GM19372 (cell line): Measurements from ENCODE around the gene USP17L17.
"Not testable (repeated sequence)": the region's sequence is repeated elsewhere in the genome, so short reads cannot be mapped to it uniquely, and the experiment has no call there.

Source experiments
- ATAC-seq: cut with Tn5 transposase; IDR thresholded peaks from one replicate; pipeline ENCODE4 v1.9.1; 2021; ENCODE audit warnings: mild to moderate bottlenecking, low read depth, moderate library complexity; ENCODE audit not compliant: unreplicated experiment

Gene USP17L17

GRCh38 chr4:9243579-9243978 lies at the start of gene USP17L17:
Gene USP17L17 (plus strand): TSS chr4:9243879. CDS start chr4:9243879, 0 bp downstream.
- not testable (repeated sequence) for ATAC-seq

GRCh38 chr4:9210357-9210756 lies 33.3 kb upstream of the USP17L17 start, which contains the start of gene USP17L10:
Gene USP17L10 (plus strand): TSS chr4:9210657. CDS start chr4:9210657, 0 bp downstream.
- not testable (repeated sequence) for ATAC-seq

- ATAC-seq = not testable (repeated sequence)
Observed at GRCh38 chr4:9214701-9215100, 29.0 kb upstream of the USP17L17 start.

GRCh38 chr4:9215105-9215504 lies 28.6 kb upstream of the USP17L17 start, which contains the start of gene USP17L11:
Gene USP17L11 (plus strand): TSS chr4:9215405. CDS start chr4:9215405, 0 bp downstream.
- ATAC-seq = not testable (repeated sequence)

- ATAC-seq = not testable (repeated sequence)
Observed at GRCh38 chr4:9219852-9220251, 23.8 kb upstream of the USP17L17 start, which contains the start of gene USP17L12. Gene USP17L12 (plus strand): TSS chr4:9220152. CDS start chr4:9220152, 0 bp downstream.

- not testable (repeated sequence) for ATAC-seq
Observed at GRCh38 chr4:9224596-9224995, 19.1 kb upstream of the USP17L17 start, which contains the start of gene USP17L13. Gene USP17L13 (plus strand): TSS chr4:9224896. CDS start chr4:9224896, 0 bp downstream.

- not testable (repeated sequence) for ATAC-seq
Observed at GRCh38 chr4:9230249-9230648, 13.4 kb upstream of the USP17L17 start.

GRCh38 chr4:9234085-9234484 lies 9.6 kb upstream of the USP17L17 start, which contains the start of gene USP17L15:
Gene USP17L15 (plus strand): TSS chr4:9234385. CDS start chr4:9234385, 0 bp downstream.
- ATAC-seq = not testable (repeated sequence)

GRCh38 chr4:9238461-9238860 lies 5.2 kb upstream of the USP17L17 start:
- ATAC-seq = not testable (repeated sequence)

- not testable (repeated sequence) for ATAC-seq
Observed at GRCh38 chr4:9247953-9248680, 4.4 kb downstream of the USP17L17 start, which contains the start of gene USP17L18. Gene USP17L18 (plus strand): TSS chr4:9248630. CDS start chr4:9248630, 0 bp downstream.

- not testable (repeated sequence) for ATAC-seq
Observed at GRCh38 chr4:9253078-9253477, 9.4 kb downstream of the USP17L17 start, which contains the start of gene USP17L19. Gene USP17L19 (plus strand): TSS chr4:9253378. CDS start chr4:9253378, 0 bp downstream.

GRCh38 chr4:9257824-9258223 lies 14.1 kb downstream of the USP17L17 start, which contains the start of gene USP17L20:
Gene USP17L20 (plus strand): TSS chr4:9258124. CDS start chr4:9258124, 0 bp downstream.
- ATAC-seq = not testable (repeated sequence)

GRCh38 chr4:9262572-9262971 lies 18.9 kb downstream of the USP17L17 start, which contains the start of gene USP17L21:
Gene USP17L21 (plus strand): TSS chr4:9262872. CDS start chr4:9262872, 0 bp downstream.
- not testable (repeated sequence) for ATAC-seq

- ATAC-seq = not testable (repeated sequence)
Observed at GRCh38 chr4:9267319-9267718, 23.6 kb downstream of the USP17L17 start, which contains the start of gene USP17L22. Gene USP17L22 (plus strand): TSS chr4:9267619. CDS start chr4:9267619, 0 bp downstream.

GRCh38 chr4:9271719-9272118 lies 28.0 kb downstream of the USP17L17 start:
- ATAC-seq = not testable (repeated sequence)
